Erythroblast (primary cell): ENCODE measurements around the gene PRICKLE4.

ENCODE experiments used
- DNase-seq, 2 experiments: peaks; one replicate each; lab custom pipeline; 2025; lab: John Stamatoyannopoulos, UW
- GATA1 ChIP-seq: IDR thresholded peaks from 2 replicates; pipeline ENCODE4 v1.6.1; 2011; ENCODE audit warnings: low read depth, mild to moderate bottlenecking, control low read depth, low read length, moderate library complexity
- POLR2A ChIP-seq: IDR thresholded peaks from 2 replicates; pipeline ENCODE4 v1.6.1; 2011; ENCODE audit warnings: mild to moderate bottlenecking, low read length

PRICKLE4 gene

DNA sequence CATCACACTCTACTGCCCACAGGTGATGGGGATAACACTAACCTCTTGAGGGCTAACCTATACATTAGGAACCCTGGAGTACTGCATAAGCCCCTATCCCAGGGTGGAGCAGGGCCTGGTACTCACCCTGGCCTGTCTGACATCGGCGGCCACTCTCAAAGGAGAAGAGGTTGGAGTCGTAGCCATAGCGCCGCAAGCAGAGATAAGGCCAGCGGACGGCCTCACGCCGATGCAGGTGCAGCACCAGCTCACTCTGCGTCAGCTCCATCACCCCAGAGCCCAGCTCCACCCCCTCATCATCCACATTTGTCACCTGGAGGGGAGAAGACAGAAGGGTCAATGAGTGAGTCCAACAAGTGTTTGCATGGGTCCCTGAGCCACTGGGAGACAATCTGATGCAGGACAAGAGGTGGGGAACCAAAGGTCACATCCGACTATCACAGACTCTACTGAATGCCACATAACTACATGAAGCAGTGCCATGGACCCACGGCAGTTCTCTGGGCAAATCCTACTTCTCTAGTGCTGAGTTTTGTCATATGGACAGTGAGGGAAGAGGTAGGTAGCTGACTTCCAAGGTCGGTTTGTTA, 5.2 kb upstream of the PRICKLE4 start:
- no peak for DNase-seq

DNA sequence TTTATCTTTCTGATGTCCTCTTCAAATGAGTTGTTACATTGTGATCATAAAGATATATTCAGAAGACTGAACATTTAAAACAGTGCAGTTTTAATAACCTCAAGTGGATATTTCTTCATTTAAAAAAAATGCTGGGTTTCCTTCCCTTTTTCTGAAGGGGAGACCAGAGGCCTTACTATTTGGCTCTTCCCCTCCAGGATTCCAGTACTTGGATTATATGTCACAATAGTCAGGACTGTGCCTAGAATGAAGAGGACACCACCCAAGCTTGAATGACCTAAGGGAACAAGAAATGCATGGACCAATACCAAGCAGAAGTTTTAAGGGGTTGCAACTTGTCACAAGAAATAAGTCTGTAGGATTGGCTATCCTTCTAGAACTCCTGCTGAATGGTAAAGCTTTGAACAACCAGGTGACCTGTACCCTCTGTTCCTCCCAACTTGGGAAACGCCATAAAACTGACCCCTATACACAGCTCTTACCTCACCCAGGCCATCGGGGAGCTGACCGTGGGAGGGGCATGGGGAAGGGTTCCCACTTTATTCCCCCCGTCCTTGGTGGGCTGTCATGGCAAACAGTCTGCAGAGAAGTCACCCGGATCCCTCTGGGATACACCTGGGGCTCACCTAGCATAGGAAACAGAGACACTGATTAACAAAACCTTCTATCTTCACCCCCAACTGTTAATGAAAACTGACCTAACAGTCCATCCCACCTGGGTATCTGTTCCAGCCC, 2.9 kb upstream of the PRICKLE4 start:
- TF ChIP-seq POLR2A (no peak), GATA1 (no peak)
- no peak for DNase-seq

More for the DNA sequence above, 5.2 kb upstream of the PRICKLE4 start:
- TF ChIP-seq POLR2A = no peak
- TF ChIP-seq GATA1 = no peak

DNA sequence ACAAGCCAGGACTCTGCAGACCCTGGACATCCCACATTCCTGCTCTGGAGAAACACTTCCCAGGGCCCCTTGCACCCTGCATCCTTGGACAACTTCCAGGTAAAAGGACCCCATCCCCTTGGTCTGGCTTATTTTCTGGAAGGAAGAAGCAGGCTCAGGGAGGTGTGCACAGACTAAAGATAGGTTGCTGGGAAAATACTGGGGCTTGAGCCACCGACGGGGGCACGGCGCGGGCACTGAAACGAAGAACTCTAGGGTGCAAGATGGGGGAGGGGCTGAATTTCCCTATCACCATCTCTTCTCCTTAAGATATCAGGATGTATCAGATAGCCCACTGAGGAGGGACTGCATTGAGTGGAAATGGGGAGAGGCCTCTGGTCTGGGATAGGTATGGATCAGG, 1.7 kb upstream of the PRICKLE4 start:
- no peak for TF ChIP-seq POLR2A
- no peak for TF ChIP-seq GATA1
- DNase-seq = no peak

DNA sequence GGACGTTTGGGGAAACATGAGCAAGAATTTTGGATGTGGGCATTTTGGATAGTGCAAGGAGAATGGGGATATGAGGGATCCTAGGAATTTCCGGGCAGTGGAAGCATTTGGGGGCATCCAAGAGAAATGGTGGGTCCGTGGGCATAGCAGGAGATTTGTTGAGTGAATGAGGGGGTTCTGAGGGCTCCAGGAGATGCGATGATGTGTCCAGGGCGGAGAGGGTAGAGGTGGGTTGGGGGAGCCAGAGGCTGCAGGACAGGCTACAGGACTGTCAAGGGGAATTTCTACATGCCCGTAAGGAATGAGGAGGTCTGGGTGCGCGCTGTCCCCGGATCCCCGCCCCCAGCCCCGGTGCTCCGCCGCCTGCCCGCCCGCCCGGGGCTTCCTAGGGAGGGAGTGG, 1.2 kb upstream of the PRICKLE4 start:
- DNase-seq = no peak
- TF ChIP-seq POLR2A (no peak), GATA1 (no peak)

DNA sequence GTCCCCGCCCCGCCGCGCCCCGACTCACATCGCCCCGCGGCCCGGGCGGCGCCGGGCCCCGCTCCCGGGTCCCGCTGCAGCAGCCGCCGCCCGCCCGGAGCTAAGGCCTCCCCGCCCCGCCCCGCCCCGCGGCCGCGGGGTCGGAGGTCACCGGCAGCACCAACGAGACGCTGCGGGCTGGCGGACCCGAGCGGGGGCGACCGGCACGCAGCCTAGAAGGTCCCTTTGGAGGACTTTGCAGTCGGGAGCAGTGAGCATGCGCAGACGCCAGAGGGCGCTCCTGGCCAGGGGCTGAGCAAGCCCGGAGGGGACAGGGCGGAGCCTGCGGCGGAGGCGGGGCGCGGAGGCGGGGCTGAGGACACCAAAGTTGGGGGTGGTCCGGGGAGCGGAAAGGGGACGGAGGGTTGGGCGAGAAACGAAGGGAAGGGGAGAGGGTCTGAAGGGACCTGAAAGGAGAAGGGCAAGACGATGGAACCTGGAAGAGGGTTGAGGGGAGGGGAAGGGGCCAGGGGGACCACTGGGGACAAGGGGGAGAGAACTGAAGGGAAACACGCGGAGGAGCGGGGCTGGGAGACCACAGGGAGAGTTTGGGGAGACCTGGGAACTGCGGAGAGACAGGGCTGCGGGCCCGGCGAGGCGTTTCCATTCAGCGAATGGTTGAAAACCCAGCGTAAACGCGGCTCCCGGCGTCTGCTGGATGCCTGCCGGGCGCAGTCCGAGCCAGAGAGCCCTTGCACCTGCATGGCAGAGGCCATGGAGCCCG, 613 bp upstream of the PRICKLE4 start, which contains the start of gene FRS3:
TSS of gene FRS3 (minus strand) at position 113 of the 763 bp plus-strand sequence. CDS start 2,913 bp downstream, outside the sequence.
- TF ChIP-seq POLR2A = peak; percentile 13
- TF ChIP-seq GATA1 = no peak

DNA sequence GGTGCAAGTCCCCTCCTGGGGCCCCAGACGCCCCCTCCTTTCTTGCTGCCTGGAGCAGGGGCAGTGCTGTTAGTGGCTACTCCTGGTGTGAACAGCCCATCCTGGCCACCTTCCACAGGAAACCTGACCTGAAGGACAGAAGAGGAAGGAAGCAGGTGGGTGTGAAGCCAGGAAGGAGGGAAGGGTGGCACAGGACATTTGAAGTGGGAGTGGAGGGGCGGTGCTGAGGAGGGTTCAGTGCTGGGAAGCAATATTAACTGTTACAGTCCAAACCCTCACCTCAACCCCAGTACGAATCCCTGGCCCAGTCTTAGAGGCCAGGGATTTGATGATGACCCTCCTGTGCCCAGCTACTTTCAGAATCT, 766 bp downstream of the PRICKLE4 start:
- no peak for TF ChIP-seq GATA1
- TF ChIP-seq POLR2A = no peak
- DNase-seq = no peak

More for the DNA sequence above, 613 bp upstream of the PRICKLE4 start, which contains the start of gene FRS3:
- DNase-seq = peak; percentile 96 to 98

DNA sequence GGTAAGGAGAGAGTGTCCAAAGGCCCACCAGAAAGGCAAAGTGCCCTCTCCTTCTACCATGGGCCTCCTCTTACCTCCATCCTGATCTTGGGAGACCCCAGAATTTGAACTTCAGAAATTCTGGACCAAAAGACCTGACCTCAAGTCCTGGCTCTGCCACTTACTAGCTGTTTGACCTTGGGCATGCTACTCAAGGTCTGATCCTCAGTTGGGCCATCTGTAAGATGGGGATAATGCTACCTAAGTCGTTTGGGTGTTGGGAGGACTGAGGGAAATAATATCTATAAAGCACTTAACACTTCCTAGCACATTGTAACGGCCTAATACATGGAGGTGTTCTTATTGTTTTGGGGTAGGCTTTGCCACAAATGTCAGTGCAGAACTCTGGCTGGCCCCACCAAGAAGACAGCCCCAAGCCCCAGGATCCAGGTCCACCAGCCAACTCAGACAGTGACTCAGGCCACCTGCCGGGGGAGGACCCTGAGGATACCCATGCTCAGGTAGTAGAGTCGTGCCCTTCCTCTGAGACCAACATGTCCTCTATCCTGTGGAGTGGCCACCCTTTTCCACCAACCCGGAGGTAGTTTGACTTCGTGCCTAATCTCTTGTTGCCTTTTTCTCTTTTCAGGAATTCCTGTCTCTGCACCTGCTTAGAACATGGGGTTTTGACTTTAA, 2.7 kb downstream of the PRICKLE4 start:
- no peak for TF ChIP-seq POLR2A
- no peak for TF ChIP-seq GATA1
- DNase-seq = no peak

DNA sequence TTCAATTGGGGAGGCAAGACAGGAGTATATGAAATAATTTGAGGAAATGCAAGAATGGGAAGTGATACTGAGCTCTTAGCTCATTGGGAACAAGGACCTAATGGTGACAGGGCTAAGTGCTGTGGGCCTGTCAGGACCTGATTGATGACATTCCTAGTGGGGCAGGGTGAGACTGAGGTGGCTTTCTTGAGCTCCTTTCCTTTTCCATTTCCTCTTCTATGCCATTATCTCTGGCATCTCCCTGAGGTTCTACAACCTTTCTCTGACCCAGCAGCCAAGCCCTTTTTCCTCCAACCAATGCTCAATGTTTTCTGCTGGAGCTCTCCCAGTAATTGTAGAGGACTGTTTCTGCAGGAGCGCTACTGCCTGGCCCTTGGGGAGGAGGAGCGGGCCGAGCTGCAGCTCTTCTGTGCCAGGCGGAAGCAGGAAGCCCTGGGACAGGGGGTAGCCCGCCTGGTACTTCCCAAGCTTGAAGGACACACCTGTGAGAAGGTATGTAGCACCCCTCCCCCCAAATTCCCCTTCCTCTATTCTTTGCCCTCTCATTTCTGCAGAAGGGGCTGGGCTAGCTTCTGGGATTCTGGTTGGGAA, 4.1 kb downstream of the PRICKLE4 start:
- DNase-seq = no peak
- no peak for TF ChIP-seq GATA1
- TF ChIP-seq POLR2A = no peak

DNA sequence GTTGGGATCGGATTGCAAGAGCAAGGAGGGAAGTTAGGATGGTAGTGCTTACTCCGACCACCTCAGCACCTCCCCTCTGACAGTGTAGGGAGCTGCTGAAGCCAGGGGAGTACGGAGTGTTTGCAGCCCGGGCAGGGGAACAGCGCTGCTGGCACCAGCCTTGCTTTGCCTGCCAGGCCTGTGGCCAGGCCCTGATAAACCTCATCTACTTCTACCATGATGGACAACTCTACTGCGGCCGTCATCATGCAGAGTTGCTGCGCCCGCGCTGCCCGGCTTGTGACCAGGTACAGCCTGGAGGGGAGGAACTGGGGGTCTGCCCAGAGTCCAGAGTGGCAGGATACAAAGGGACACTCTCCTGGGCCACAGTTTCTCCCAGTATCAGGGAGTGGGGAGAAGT, 4.7 kb downstream of the PRICKLE4 start:
- TF ChIP-seq POLR2A (no peak), GATA1 (no peak)
- DNase-seq = no peak

DNA sequence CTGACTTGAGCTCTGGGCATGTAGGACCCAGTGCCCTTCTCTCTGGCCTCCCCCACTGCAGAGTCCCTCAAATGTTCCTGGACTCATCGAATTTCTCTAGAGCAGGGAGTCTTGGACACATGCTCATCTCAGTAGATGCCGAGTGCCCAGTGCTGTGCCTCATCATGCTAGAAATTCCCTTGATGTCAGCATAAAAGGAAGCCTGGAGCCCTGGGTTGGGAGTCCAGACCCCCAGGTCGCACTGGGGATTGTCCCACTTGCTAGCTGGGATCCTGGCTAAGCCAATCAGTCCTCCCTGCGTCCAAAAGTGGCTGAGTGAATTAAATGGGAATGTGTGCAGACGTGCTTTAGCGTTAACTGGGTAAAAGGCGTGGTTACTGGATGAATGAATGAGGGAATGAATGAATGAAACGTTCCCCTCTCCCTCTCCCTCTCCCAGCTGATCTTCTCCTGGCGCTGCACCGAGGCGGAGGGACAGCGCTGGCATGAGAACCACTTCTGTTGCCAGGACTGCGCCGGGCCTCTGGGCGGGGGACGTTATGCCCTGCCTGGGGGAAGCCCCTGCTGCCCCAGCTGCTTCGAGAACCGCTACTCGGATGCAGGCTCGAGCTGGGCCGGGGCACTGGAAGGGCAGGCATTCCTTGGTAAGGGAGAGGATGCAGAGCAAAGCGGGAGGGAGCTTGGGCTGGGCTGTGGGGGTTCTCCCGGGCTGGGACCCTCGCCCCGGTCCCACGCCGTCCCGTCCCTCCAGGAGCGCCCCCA, 5.3 kb downstream of the PRICKLE4 start:
- no peak for DNase-seq

DNA sequence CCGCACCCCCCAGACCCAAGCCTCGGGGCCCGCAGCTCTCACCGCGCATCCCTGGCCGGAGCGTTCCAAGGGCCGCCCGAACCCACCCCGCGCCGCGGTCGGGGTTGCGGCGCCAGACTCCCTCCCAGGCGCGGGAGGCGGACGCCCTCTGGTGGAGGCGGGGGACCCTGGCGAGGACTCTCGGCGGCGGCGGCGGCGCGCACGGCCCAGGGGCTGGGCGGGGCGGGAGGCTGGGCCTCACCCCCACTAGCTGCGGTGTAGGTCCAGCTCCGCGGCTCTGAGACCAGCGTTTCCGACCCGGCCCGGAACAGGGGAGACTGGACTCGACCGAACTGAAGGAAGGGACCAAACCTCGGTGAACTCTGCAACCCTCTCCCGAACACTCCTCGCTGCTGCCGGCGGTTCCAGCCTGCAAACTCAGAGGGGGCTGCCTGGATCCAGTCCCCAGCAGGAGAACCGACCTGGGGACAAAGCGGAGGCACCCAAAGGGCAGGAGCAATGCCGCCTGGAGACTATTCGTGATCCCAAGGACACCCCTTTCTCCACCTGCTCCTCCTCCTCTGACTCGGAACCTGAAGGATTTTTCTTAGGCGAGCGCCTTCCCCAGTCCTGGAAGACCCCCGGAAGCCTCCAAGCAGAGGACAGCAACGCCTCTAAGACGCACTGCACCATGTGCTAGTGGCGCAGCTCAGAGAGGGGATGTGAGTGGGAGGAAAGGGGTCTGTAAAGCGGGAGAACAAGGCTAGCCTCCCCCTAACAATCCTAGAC, 6.1 kb downstream of the PRICKLE4 start:
- TF ChIP-seq GATA1 (no peak), POLR2A (no peak)
- DNase-seq = peak; percentile 88 to 94

More for the DNA sequence above, 5.3 kb downstream of the PRICKLE4 start:
- TF ChIP-seq GATA1 = no peak
- no peak for TF ChIP-seq POLR2A
